ENCODE data around the gene PHTF1.

Gene PHTF1

GRCh38 chr1:113751114-113751513 is 8.2 kb downstream of the PHTF1 start:
- no peaks in the 10 kb centered on the region for H3F3A ChIP-seq (ENCODE audit: control insufficient read depth, insufficient read depth)
- H3K36me3 ChIP-seq (ENCODE audit: control insufficient read depth, low read length), result peaks cover 14% of the 10 kb centered on the region

GRCh38 chr1:113749402-113749801 is 9.9 kb downstream of the PHTF1 start:
- Histone ChIP-seq H3K9me3 (ENCODE audit: control insufficient read depth, insufficient read depth, low read length) (no peaks in the 10 kb centered on the region), H3K4me3 (ENCODE audit: low read length) (no peak overlapping the region), H3F3A (ENCODE audit: control insufficient read depth, insufficient read depth) (no peaks in the 10 kb centered on the region), H3K27me3 (ENCODE audit: control insufficient read depth, low read length) (no peaks in the 10 kb centered on the region), H3K4me2 (ENCODE audit: low read length) (no peak overlapping the region), H3K4me1 (ENCODE audit: control insufficient read depth, low read length) (no peaks in the 10 kb centered on the region), H4K20me1 (ENCODE audit: control insufficient read depth, insufficient read depth, low read depth, low read length) (no peaks in the 10 kb centered on the region), H3K9me2 (replicated peaks; ENCODE audit: control insufficient read depth, low read length) (no peaks in the 10 kb centered on the region), H3K36me3 (ENCODE audit: control insufficient read depth, low read length) (peaks cover 9% of the 10 kb centered on the region), H3K79me2 (ENCODE audit: control insufficient read depth, low read length) (no peaks in the 10 kb centered on the region), H3K27ac (ENCODE audit: low read depth, low read length) (no peak overlapping the region)
- TF ChIP-seq, protein P1, sequence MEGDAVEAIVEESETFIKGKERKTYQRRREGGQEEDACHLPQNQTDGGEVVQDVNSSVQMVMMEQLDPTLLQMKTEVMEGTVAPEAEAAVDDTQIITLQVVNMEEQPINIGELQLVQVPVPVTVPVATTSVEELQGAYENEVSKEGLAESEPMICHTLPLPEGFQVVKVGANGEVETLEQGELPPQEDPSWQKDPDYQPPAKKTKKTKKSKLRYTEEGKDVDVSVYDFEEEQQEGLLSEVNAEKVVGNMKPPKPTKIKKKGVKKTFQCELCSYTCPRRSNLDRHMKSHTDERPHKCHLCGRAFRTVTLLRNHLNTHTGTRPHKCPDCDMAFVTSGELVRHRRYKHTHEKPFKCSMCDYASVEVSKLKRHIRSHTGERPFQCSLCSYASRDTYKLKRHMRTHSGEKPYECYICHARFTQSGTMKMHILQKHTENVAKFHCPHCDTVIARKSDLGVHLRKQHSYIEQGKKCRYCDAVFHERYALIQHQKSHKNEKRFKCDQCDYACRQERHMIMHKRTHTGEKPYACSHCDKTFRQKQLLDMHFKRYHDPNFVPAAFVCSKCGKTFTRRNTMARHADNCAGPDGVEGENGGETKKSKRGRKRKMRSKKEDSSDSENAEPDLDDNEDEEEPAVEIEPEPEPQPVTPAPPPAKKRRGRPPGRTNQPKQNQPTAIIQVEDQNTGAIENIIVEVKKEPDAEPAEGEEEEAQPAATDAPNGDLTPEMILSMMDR (IDR thresholded peaks at IDR 0.05; ENCODE audit: low read depth, low read length, poor library complexity, severe bottlenecking), result no peak
- TF ChIP-seq EZH2phosphoT487 (IDR thresholded peaks at IDR 0.05; ENCODE audit: borderline replicate concordance, low read length), result no peak

More at GRCh38 chr1:113751114-113751513, 8.2 kb downstream of the PHTF1 start:
- no peaks in the 10 kb centered on the region for H3K9me2 ChIP-seq (replicated peaks; ENCODE audit: control insufficient read depth, low read length)
- H3K79me2 ChIP-seq (ENCODE audit: control insufficient read depth, low read length), result no peaks in the 10 kb centered on the region; the same call in 1 of the 2 replicates
- H3K27ac ChIP-seq (ENCODE audit: low read depth, low read length), result no peak overlapping the region
- no peaks in the 10 kb centered on the region for H3K9me3 ChIP-seq (ENCODE audit: control insufficient read depth, insufficient read depth, low read length)
- no peaks in the 10 kb centered on the region for H3K4me1 ChIP-seq (ENCODE audit: control insufficient read depth, low read length)
- H4K20me1 ChIP-seq (ENCODE audit: control insufficient read depth, insufficient read depth, low read depth, low read length), result no peaks in the 10 kb centered on the region
- no peaks in the 10 kb centered on the region for H3K27me3 ChIP-seq (ENCODE audit: control insufficient read depth, low read length)
- no peak overlapping the region for H3K4me2 ChIP-seq (ENCODE audit: low read length)
- TF ChIP-seq EZH2phosphoT487 (IDR thresholded peaks at IDR 0.05; ENCODE audit: borderline replicate concordance, low read length), result no peak
- TF ChIP-seq, protein P1 (IDR thresholded peaks at IDR 0.05; ENCODE audit: low read depth, low read length, poor library complexity, severe bottlenecking), result no peak
- no peak overlapping the region for H3K4me3 ChIP-seq (ENCODE audit: low read length)

DNA sequence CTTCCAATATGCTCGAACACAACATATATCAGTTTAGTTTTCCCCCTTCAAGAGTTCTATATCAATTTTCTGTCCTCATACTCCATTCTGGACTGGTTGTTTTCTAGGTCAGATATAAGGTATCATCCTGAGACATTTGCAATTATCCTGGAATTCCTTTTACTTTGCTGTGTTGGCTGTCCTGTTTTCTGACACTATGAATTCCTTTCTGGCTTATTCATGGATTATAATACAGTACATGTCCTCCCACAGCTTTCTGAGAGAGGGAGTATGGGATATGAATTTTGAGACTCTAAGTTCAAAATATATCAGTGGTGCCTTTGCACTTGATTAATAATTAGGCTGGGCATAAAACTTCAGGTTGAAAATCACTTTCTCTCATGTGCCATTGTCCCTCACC is 11.9 kb downstream of the PHTF1 start:
- Histone ChIP-seq H3K79me2 (ENCODE audit: control insufficient read depth, low read length) (no peaks in the 10 kb centered on the region), H3K27me3 (ENCODE audit: control insufficient read depth, low read length) (no peaks in the 10 kb centered on the region), H3F3A (ENCODE audit: control insufficient read depth, insufficient read depth) (no peaks in the 10 kb centered on the region), H3K9me2 (replicated peaks; ENCODE audit: control insufficient read depth, low read length) (no peaks in the 10 kb centered on the region), H3K36me3 (ENCODE audit: control insufficient read depth, low read length) (peaks cover 2% of the 10 kb centered on the region; the same call in 1 of the 2 replicates), H3K4me3 (ENCODE audit: low read length) (no peak overlapping the region), H3K4me1 (ENCODE audit: control insufficient read depth, low read length) (no peaks in the 10 kb centered on the region), H3K27ac (ENCODE audit: low read depth, low read length) (no peak overlapping the region), H3K4me2 (ENCODE audit: low read length) (no peak overlapping the region), H3K9me3 (ENCODE audit: control insufficient read depth, insufficient read depth, low read length) (no peaks in the 10 kb centered on the region), H4K20me1 (ENCODE audit: control insufficient read depth, insufficient read depth, low read depth, low read length) (no peaks in the 10 kb centered on the region)
- TF ChIP-seq EZH2phosphoT487 (IDR thresholded peaks at IDR 0.05; ENCODE audit: borderline replicate concordance, low read length), result no peak
- TF ChIP-seq, protein P1 (IDR thresholded peaks at IDR 0.05; ENCODE audit: low read depth, low read length, poor library complexity, severe bottlenecking), result no peak
